Measurements from ENCODE around the gene DOCK4.

DOCK4 gene

GRCh38 chr7:112045222-112045621 lies 161.0 kb downstream of the DOCK4 start:
- DNase-seq: no peak

- no peak for DNase-seq
Measured at GRCh38 chr7:112042631-112043030, 163.6 kb downstream of the DOCK4 start.

GRCh38 chr7:112038353-112038752 lies 167.8 kb downstream of the DOCK4 start:
- no peak for DNase-seq

- DNase-seq: no peak
Measured at GRCh38 chr7:112036071-112036470, 170.1 kb downstream of the DOCK4 start.

- DNase-seq: no peak
Measured at GRCh38 chr7:112031689-112032088, 174.5 kb downstream of the DOCK4 start.

- no peak for DNase-seq
Measured at GRCh38 chr7:112025556-112025955, 180.6 kb downstream of the DOCK4 start.

GRCh38 chr7:112023786-112024185 lies 182.4 kb downstream of the DOCK4 start:
- no peak for DNase-seq

- no peak for DNase-seq
Measured at GRCh38 chr7:112023282-112023681, 182.9 kb downstream of the DOCK4 start.

GRCh38 chr7:112022128-112022527 lies 184.1 kb downstream of the DOCK4 start:
- DNase-seq: no peak

- no peak for DNase-seq
Measured at GRCh38 chr7:112021379-112022044, 184.7 kb downstream of the DOCK4 start.

GRCh38 chr7:112020800-112021199 lies 185.4 kb downstream of the DOCK4 start:
- DNase-seq: no peak

GRCh38 chr7:112019932-112020331 lies 186.3 kb downstream of the DOCK4 start:
- no peak for DNase-seq

- no peak for DNase-seq
Measured at GRCh38 chr7:112018305-112019030, 187.7 kb downstream of the DOCK4 start.

- DNase-seq: no peak
Measured at GRCh38 chr7:112015146-112015545, 191.1 kb downstream of the DOCK4 start.

- no peak for DNase-seq
Measured at GRCh38 chr7:112014347-112014746, 191.9 kb downstream of the DOCK4 start.

- DNase-seq: no peak
Measured at GRCh38 chr7:112013274-112013673, 192.9 kb downstream of the DOCK4 start.

- DNase-seq: no peak
Measured at GRCh38 chr7:112012242-112012641, 194.0 kb downstream of the DOCK4 start.

- no peak for DNase-seq
Measured at GRCh38 chr7:112010994-112011393, 195.2 kb downstream of the DOCK4 start.

- DNase-seq: no peak
Measured at GRCh38 chr7:112010109-112010508, 196.1 kb downstream of the DOCK4 start.

GRCh38 chr7:112009081-112009480 lies 197.1 kb downstream of the DOCK4 start:
- DNase-seq: no peak

- DNase-seq: no peak
Measured at GRCh38 chr7:112007185-112007584, 199.0 kb downstream of the DOCK4 start.

- no peak for DNase-seq
Measured at GRCh38 chr7:112006071-112006470, 200.1 kb downstream of the DOCK4 start.

- DNase-seq: no peak
Measured at GRCh38 chr7:112005205-112005775, 200.9 kb downstream of the DOCK4 start.

- no peak for DNase-seq
Measured at GRCh38 chr7:112001091-112001826, 204.9 kb downstream of the DOCK4 start.

Measured in activated CD4-positive, alpha-beta T cell treated with anti-CD3 and anti-CD28 coated beads, Interleukin-2, amount 50 U/mL, for 1 hour (primary cell).